Activated CD8-positive, alpha-beta memory T cell treated with anti-CD3 and anti-CD28 coated beads, Interleukin-2, amount 10 ng/mL, durations not matched to agents 7 days and 5 days (primary cell): ENCODE data around the gene S100PBP. TPM values are rescaled to one million over a fixed set of nuclear protein-coding genes. Genes with fewer than 3 reads are reported as not detected.
"Not testable (repeated sequence)": the region's sequence is repeated elsewhere in the genome, so short reads cannot be mapped to it uniquely, and the experiment has no call there.

Experiments
- ATAC-seq: fragments of 150-1000 bp; cut with Tn5 transposase; one replicate; pipeline ENCODE4 v1.10.0; 2021; ENCODE audit warnings: moderate library complexity
- CTCF ChIA-PET: fragments of 350-600 bp; sonication (Branson Sonifier 250); formaldehyde crosslinking; loops from one replicate; lab custom pipeline; 2021; ENCODE audit warnings: antibody characterized with exemption; lab: Charles Lee
- DNase-seq: peaks from one replicate; pipeline ENCODE4 v3.0.0-alpha.2; 2020
- H3K27ac Mint-ChIP-seq: one replicate; pipeline ENCODE4 v1.8.0; 2021; ENCODE audit warnings: mild to moderate bottlenecking, mixed read lengths
- H3K27me3 Mint-ChIP-seq: one replicate; pipeline ENCODE4 v1.8.0; 2021; ENCODE audit warnings: mixed read lengths
- H3K36me3 Mint-ChIP-seq: one replicate; pipeline ENCODE4 v1.8.0; 2021; ENCODE audit warnings: mild to moderate bottlenecking, mixed read lengths
- H3K4me1 Mint-ChIP-seq: one replicate; pipeline ENCODE4 v1.8.0; 2021; ENCODE audit warnings: mixed read lengths
- H3K4me3 Mint-ChIP-seq: one replicate; pipeline ENCODE4 v1.8.0; 2021; ENCODE audit warnings: mild to moderate bottlenecking, moderate library complexity, mixed read lengths
- H3K9me3 Mint-ChIP-seq: one replicate; pipeline ENCODE4 v1.8.0; 2022; ENCODE audit warnings: low read depth, mixed read lengths
- total RNA-seq, 2 experiments: library from RNA; stranded (reverse); gene quantifications; one replicate each; pipeline ENCODE4 v1.2.3, GENCODE V29; 2021

The S100PBP gene
- total RNA-seq, 2 experiments from 2014 or later, result 85.3 to 102 TPM

- no peaks in the 10 kb centered on the region for H3K9me3 Mint-ChIP-seq
- no peaks in the 10 kb centered on the region for H3K27me3 Mint-ChIP-seq
- ATAC-seq, result no peak
- DNase-seq, result no peak
- H3K36me3 Mint-ChIP-seq, result peaks cover 54% of the 10 kb centered on the region
- no peak overlapping the region for H3K4me3 Mint-ChIP-seq
- CTCF ChIA-PET, result interaction anchor here (0.6 to 1.3 kb wide), 2 partner anchors 24 to 85 kb away, joined by 5 to 6 read pairs; no protein-coding TSS in a partner anchor
- H3K27ac Mint-ChIP-seq, result peak overlapping the region; percentile 73
- peaks cover 53% of the 10 kb centered on the region for H3K4me1 Mint-ChIP-seq
Observed at GRCh38 chr1:32798191-32798590, 19.3 kb upstream of the S100PBP start.

GRCh38 chr1:32798679-32799416 is 18.6 kb upstream of the S100PBP start:
- no peak for DNase-seq
- Mint-ChIP-seq H3K4me1 (peaks cover 51% of the 10 kb centered on the region), H3K4me3 (peak overlapping the region; percentile 4), H3K36me3 (peaks cover 52% of the 10 kb centered on the region), H3K9me3 (no peaks in the 10 kb centered on the region), H3K27me3 (no peaks in the 10 kb centered on the region), H3K27ac (peak overlapping the region; percentile 78)
- peak; percentile 86 for ATAC-seq
- CTCF ChIA-PET, result interaction anchor here (0.8 to 1.3 kb wide), 2 partner anchors 12 to 86 kb away, joined by 3 to 6 read pairs; no protein-coding TSS in a partner anchor

- peaks cover 51% of the 10 kb centered on the region for H3K4me1 Mint-ChIP-seq
- CTCF ChIA-PET, result interaction anchor here (1.5 kb wide), 1 partner anchor 22 kb away, joined by 5 read pairs; no protein-coding TSS in a partner anchor
- peak overlapping the region; percentile 23 for H3K4me3 Mint-ChIP-seq
- H3K27me3 Mint-ChIP-seq, result no peaks in the 10 kb centered on the region
- ATAC-seq (peak; percentile 44), DNase-seq (peak; percentile 55)
- peak overlapping the region; percentile 71 for H3K27ac Mint-ChIP-seq
- H3K36me3 Mint-ChIP-seq, result peaks cover 61% of the 10 kb centered on the region
- H3K9me3 Mint-ChIP-seq, result no peaks in the 10 kb centered on the region
Observed at GRCh38 chr1:32801096-32801715, 16.2 kb upstream of the S100PBP start.

GRCh38 chr1:32804460-32804859 is 13.0 kb upstream of the S100PBP start:
- H3K27me3 Mint-ChIP-seq, DNase-seq, CTCF ChIA-PET, ATAC-seq, H3K27ac Mint-ChIP-seq, H3K9me3 Mint-ChIP-seq, H3K4me3 Mint-ChIP-seq: not testable (repeated sequence)
- H3K36me3 Mint-ChIP-seq, result peaks cover 62% of the 10 kb centered on the region
- H3K4me1 Mint-ChIP-seq, result peaks cover 40% of the 10 kb centered on the region

- Mint-ChIP-seq H3K27me3 (no peaks in the 10 kb centered on the region), H3K27ac (no peak overlapping the region), H3K36me3 (peaks cover 68% of the 10 kb centered on the region), H3K4me3 (no peak overlapping the region), H3K9me3 (no peaks in the 10 kb centered on the region), H3K4me1 (peaks cover 34% of the 10 kb centered on the region)
- DNase-seq, result no peak
- no peak for ATAC-seq
- CTCF ChIA-PET, result interaction anchor here (1.0 to 1.1 kb wide), 2 partner anchors 33 to 34 kb away, joined by 3 read pairs; no protein-coding TSS in a partner anchor
Observed at GRCh38 chr1:32806290-32806689, 11.2 kb upstream of the S100PBP start.

- CTCF ChIA-PET, result interaction anchor here (1.1 kb wide), 1 partner anchor 34 kb away, joined by 3 read pairs; no protein-coding TSS in a partner anchor
- no peak for DNase-seq
- peaks cover 35% of the 10 kb centered on the region for H3K4me1 Mint-ChIP-seq
- no peaks in the 10 kb centered on the region for H3K27me3 Mint-ChIP-seq
- no peak for ATAC-seq
- H3K9me3 Mint-ChIP-seq, result no peaks in the 10 kb centered on the region
- peaks cover 70% of the 10 kb centered on the region for H3K36me3 Mint-ChIP-seq
- no peak overlapping the region for H3K4me3 Mint-ChIP-seq
- no peak overlapping the region for H3K27ac Mint-ChIP-seq
Observed at GRCh38 chr1:32806910-32807523, 10.4 kb upstream of the S100PBP start.

- DNase-seq (no peak), ATAC-seq (no peak)
- Mint-ChIP-seq H3K27ac (no peak overlapping the region), H3K36me3 (peaks cover 70% of the 10 kb centered on the region), H3K4me1 (peaks cover 41% of the 10 kb centered on the region), H3K4me3 (no peak overlapping the region), H3K9me3 (no peaks in the 10 kb centered on the region), H3K27me3 (no peaks in the 10 kb centered on the region)
- CTCF ChIA-PET, result no interaction called here
Observed at GRCh38 chr1:32808580-32808979, 8.9 kb upstream of the S100PBP start.

GRCh38 chr1:32810358-32810757 is 7.1 kb upstream of the S100PBP start:
- no peaks in the 10 kb centered on the region for H3K9me3 Mint-ChIP-seq
- peaks cover 59% of the 10 kb centered on the region for H3K4me1 Mint-ChIP-seq
- no peak overlapping the region for H3K4me3 Mint-ChIP-seq
- no peak for DNase-seq
- no peak overlapping the region for H3K27ac Mint-ChIP-seq
- H3K36me3 Mint-ChIP-seq, result peaks cover 77% of the 10 kb centered on the region
- H3K27me3 Mint-ChIP-seq, result no peaks in the 10 kb centered on the region
- CTCF ChIA-PET, result no interaction called here
- no peak for ATAC-seq

GRCh38 chr1:32811265-32811664 is 6.2 kb upstream of the S100PBP start:
- CTCF ChIA-PET, result interaction anchor here (1.0 kb wide), 1 partner anchor 39 kb away, joined by 3 read pairs; no protein-coding TSS in a partner anchor
- no peaks in the 10 kb centered on the region for H3K27me3 Mint-ChIP-seq
- H3K4me3 Mint-ChIP-seq, result no peak overlapping the region
- no peak overlapping the region for H3K27ac Mint-ChIP-seq
- ATAC-seq (no peak), DNase-seq (no peak)
- H3K9me3 Mint-ChIP-seq, result no peaks in the 10 kb centered on the region
- H3K36me3 Mint-ChIP-seq, result peaks cover 74% of the 10 kb centered on the region
- H3K4me1 Mint-ChIP-seq, result peaks cover 62% of the 10 kb centered on the region

GRCh38 chr1:32811917-32812316 is 5.5 kb upstream of the S100PBP start:
- H3K27ac Mint-ChIP-seq, result no peak overlapping the region

GRCh38 chr1:32813941-32814739 is 3.3 kb upstream of the S100PBP start:
- no peaks in the 10 kb centered on the region for H3K9me3 Mint-ChIP-seq
- DNase-seq, result no peak
- ATAC-seq, result no peak
- no peaks in the 10 kb centered on the region for H3K27me3 Mint-ChIP-seq
- H3K4me3 Mint-ChIP-seq, result peak overlapping the region; percentile 8
- CTCF ChIA-PET, result no interaction called here
- peaks cover 60% of the 10 kb centered on the region for H3K4me1 Mint-ChIP-seq
- peaks cover 62% of the 10 kb centered on the region for H3K36me3 Mint-ChIP-seq
- H3K27ac Mint-ChIP-seq, result peak overlapping the region; percentile 2

More at GRCh38 chr1:32811917-32812316, 5.5 kb upstream of the S100PBP start:
- CTCF ChIA-PET, result interaction anchor here (1.0 kb wide), 1 partner anchor 39 kb away, joined by 3 read pairs; no protein-coding TSS in a partner anchor
- H3K27me3 Mint-ChIP-seq, result no peaks in the 10 kb centered on the region
- no peak overlapping the region for H3K4me3 Mint-ChIP-seq
- peaks cover 73% of the 10 kb centered on the region for H3K36me3 Mint-ChIP-seq
- no peak for DNase-seq
- no peaks in the 10 kb centered on the region for H3K9me3 Mint-ChIP-seq
- peaks cover 60% of the 10 kb centered on the region for H3K4me1 Mint-ChIP-seq
- ATAC-seq, result no peak

- H3K27ac Mint-ChIP-seq, result peak overlapping the region; percentile 94
- CTCF ChIA-PET, result interaction anchor here (0.7 to 3.5 kb wide), 3 partner anchors 12 to 55 kb away, joined by 3 to 16 read pairs (median 4); no protein-coding TSS in a partner anchor
- H3K9me3 Mint-ChIP-seq, result no peaks in the 10 kb centered on the region
- H3K27me3 Mint-ChIP-seq, result no peaks in the 10 kb centered on the region
- ATAC-seq (peak; percentile 1), DNase-seq (no peak)
- peaks cover 52% of the 10 kb centered on the region for H3K4me1 Mint-ChIP-seq
- H3K36me3 Mint-ChIP-seq, result peaks cover 45% of the 10 kb centered on the region
- H3K4me3 Mint-ChIP-seq, result peak overlapping the region; percentile 95
Observed at GRCh38 chr1:32816676-32817158, 736 bp upstream of the S100PBP start.
